Measurements from ENCODE around the gene KIF22. TPM values are rescaled to one million over a fixed set of nuclear protein-coding genes. Genes with fewer than 3 reads are reported as not detected.
A peak's percentile ranks its signal among the peaks of the same experiment; 100 is the strongest.

The KIF22 gene
- total RNA-seq, result 72.6 to 78.3 TPM (median 76.9 TPM) in 3 replicates

DNA sequence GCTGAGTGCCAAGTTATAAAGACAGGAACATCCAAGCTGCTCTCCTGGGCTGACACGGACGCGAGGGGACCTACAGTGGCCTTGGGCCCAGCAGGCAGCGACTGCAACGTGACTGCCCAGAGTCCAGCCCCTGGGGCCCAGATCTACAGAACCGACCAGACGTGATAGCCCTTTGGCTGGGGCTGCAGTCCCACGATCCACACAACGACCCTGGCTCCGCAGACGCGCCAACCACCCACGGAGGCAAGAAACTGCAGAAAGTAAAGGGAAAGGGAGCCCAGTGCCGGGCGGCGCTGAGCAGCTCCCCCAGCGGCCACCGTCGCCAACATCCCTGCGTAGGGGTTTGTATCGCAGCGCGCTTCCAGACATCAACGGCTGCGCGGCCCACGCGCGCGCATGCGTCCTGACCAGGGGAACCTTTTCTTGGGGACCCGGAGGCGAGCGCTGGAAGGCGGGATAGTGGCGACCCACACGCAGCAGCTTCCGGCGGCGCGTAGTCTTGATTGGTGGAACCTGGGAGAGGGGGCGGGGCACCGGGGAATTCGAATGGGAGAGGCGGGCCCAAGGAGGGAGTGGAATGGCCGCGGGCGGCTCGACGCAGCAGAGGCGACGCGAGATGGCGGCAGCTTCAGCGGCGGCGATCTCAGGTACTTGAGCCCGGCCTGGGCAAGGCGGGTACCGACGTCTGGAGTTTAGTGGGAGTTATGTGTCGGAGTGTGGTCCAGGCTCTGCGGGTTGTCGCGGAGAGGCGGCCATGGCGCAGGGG lies at the start of gene KIF22:
KIF22 (plus strand) TSS at position 569 of the 766 bp plus-strand sequence; CDS start at position 578, 9 bp downstream.
- H3K27me3 Mint-ChIP-seq (ENCODE audit: low read depth), result no peaks in the 10 kb centered on the region
- H3K27ac Mint-ChIP-seq, result peak within 1 kb of the TSS; percentile 98
- no peaks in the 10 kb centered on the region for H3K9me3 Mint-ChIP-seq
- peaks cover 2% of the 10 kb centered on the region for H3K36me3 Mint-ChIP-seq
- peaks cover 32% of the 10 kb centered on the region for H3K4me1 Mint-ChIP-seq
- DNase-seq (ENCODE audit: low spot score in 2 of 2, unreplicated experiment in 2 of 2), result peak; percentile 99 to 100
- peak within 1 kb of the TSS; percentile 98 for H3K4me3 Mint-ChIP-seq
- TF ChIP-seq, protein P1, sequence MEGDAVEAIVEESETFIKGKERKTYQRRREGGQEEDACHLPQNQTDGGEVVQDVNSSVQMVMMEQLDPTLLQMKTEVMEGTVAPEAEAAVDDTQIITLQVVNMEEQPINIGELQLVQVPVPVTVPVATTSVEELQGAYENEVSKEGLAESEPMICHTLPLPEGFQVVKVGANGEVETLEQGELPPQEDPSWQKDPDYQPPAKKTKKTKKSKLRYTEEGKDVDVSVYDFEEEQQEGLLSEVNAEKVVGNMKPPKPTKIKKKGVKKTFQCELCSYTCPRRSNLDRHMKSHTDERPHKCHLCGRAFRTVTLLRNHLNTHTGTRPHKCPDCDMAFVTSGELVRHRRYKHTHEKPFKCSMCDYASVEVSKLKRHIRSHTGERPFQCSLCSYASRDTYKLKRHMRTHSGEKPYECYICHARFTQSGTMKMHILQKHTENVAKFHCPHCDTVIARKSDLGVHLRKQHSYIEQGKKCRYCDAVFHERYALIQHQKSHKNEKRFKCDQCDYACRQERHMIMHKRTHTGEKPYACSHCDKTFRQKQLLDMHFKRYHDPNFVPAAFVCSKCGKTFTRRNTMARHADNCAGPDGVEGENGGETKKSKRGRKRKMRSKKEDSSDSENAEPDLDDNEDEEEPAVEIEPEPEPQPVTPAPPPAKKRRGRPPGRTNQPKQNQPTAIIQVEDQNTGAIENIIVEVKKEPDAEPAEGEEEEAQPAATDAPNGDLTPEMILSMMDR (IDR thresholded peaks at IDR 0.05; ENCODE audit: unreplicated experiment), result peak; percentile 51

DNA sequence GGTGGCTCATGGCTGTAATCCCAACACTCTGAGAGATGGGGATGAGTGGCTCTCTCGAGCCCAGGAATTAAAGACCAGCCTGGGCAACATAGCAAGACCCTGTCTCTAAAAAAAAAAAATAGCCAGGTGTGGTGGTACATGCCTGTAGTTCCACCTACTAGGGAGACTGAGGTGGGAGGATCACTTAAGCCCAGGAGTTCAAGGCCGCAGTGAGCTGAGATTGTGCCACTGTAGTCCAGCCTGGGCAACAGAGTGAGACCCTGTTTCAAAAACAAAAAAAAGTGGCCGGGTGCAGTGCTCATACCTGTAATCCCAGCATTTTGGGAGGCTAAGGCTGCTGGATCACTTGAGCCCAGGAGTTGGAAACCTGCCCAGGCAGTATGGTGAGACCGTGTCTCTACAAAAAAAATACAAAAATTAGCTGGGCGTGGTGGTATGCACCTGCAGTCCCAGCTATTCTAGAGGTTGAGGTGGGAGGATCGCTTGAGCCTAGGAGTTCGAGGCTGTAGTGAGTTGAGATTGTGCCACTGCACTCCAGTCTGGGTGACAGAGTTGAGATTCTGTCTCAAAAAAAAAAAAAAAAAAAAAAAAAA lies 47.8 kb upstream of the KIF22 start:
- DNase-seq (ENCODE audit: low spot score in 2 of 2, unreplicated experiment in 2 of 2), result no peak
- Mint-ChIP-seq H3K27me3 (ENCODE audit: low read depth) (no peaks in the 10 kb centered on the region), H3K4me1 (peaks cover 17% of the 10 kb centered on the region), H3K27ac (no peak overlapping the region), H3K36me3 (no peaks in the 10 kb centered on the region), H3K9me3 (no peaks in the 10 kb centered on the region), H3K4me3 (no peak overlapping the region)
- TF ChIP-seq, protein P1 (IDR thresholded peaks at IDR 0.05; ENCODE audit: unreplicated experiment), result no peak

DNA sequence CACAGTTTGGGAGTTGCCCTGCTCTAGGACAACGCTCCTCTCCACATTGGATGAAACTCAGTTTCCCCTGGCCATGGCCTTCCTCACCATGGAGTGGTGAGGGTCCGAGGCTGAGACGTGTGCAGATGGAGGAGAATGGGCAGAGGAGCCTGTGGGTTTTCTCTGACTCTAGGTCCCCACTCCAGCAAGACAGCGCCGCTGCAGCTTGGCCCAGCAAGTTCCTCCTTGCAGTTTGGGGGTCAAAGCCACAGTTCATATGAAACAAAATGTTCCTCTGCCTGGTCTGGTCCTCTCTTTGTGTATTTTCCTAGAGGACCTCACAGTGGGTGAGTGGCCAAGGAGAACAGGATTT lies 47.1 kb upstream of the KIF22 start:
- Mint-ChIP-seq H3K36me3 (no peaks in the 10 kb centered on the region), H3K27ac (no peak overlapping the region), H3K9me3 (no peaks in the 10 kb centered on the region), H3K4me1 (peaks cover 14% of the 10 kb centered on the region), H3K4me3 (no peak overlapping the region), H3K27me3 (ENCODE audit: low read depth) (no peaks in the 10 kb centered on the region)
- TF ChIP-seq, protein P1 (IDR thresholded peaks at IDR 0.05; ENCODE audit: unreplicated experiment), result no peak
- DNase-seq (ENCODE audit: low spot score in 2 of 2, unreplicated experiment in 2 of 2), result no peak

DNA sequence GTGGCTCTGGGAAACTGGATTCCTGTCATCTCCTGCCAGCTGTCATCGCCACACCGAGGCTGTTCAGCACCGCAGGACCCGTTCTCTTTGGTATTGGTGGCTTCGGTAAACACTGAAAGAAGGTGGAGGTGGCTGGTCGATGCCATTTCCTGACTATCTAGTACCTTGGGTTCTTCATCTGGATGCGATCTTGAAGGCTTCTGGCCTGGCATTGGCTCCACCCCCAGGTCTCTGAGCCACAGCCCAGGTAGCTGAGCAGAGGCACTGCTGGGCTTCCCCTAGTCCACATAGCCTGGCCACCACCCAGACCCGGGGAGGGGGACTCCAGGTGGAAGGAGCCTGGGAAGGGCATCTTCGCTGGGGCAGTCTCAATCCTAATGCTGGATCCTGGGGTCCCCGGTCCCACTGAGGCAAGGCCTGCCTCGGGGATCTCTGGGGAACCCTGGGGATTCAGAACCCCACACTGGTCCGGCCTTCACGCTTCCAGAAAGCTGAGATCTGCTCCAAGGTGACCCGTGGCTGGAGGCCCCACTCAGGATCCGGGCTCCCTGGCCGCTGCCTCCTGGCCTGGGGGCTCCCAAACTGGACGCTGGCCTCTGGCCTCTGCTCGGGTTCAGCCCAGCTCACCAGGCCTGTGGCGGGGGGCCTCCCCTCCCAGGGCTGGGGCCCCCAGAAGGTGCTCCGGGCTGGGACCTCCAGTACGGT lies 46.6 kb upstream of the KIF22 start:
- Mint-ChIP-seq H3K27me3 (ENCODE audit: low read depth) (no peaks in the 10 kb centered on the region), H3K4me3 (no peak overlapping the region), H3K4me1 (peaks cover 12% of the 10 kb centered on the region), H3K36me3 (no peaks in the 10 kb centered on the region), H3K27ac (no peak overlapping the region), H3K9me3 (peaks cover 2% of the 10 kb centered on the region)
- TF ChIP-seq, protein P1 (IDR thresholded peaks at IDR 0.05; ENCODE audit: unreplicated experiment), result no peak
- DNase-seq (ENCODE audit: low spot score in 2 of 2, unreplicated experiment in 2 of 2), result no peak

DNA sequence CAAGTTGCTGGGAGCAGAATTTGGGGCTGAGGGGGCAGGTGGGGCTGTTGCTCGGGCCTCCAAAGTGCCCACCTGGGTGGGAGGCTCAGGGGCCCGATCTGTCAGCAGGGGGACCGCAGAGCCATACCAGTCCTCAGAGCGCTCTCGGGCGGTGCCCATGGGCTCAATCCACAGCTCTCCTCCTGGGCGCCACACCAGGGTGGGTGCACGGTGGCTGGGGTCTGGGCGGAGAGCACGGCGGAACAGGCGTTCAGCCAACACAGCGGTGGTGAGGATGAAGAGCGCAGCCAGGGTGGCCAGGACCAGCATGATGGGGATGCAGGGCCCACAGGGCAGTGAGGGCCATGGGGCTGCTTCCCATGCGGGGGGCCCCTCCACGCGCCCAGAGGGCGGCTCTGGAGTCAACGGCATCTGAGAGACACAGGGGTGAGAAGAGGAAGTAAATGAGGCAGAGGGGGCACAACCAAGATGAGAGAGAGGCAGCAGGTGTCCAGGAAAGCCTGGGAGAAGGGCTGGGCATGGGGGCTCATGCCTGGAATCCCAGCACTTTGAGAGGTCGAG lies 45.9 kb upstream of the KIF22 start:
- Mint-ChIP-seq H3K27me3 (ENCODE audit: low read depth) (no peaks in the 10 kb centered on the region), H3K36me3 (no peaks in the 10 kb centered on the region), H3K4me1 (peaks cover 12% of the 10 kb centered on the region), H3K27ac (no peak overlapping the region), H3K4me3 (no peak overlapping the region), H3K9me3 (peaks cover 3% of the 10 kb centered on the region)
- DNase-seq (ENCODE audit: low spot score in 2 of 2, unreplicated experiment in 2 of 2), result no peak
- TF ChIP-seq, protein P1 (IDR thresholded peaks at IDR 0.05; ENCODE audit: unreplicated experiment), result no peak

All from mesothelial cell of epicardium (in vitro differentiated cells).